Testis (tissue), 3 donors: Measurements from ENCODE around the gene AS3MT. TPM values are rescaled to one million over a fixed set of nuclear protein-coding genes. Genes with fewer than 3 reads are reported as not detected.
A peak's percentile ranks its signal among the peaks of the same experiment; 100 is the strongest.

ENCODE experiments used
- DNase-seq: peaks from one replicate; pipeline ENCODE4 v3.0.0-alpha.2; 2019
- H3K27ac ChIP-seq, 2 donors: fragments of 200-600 bp; sonication (generic); one replicate each; pipeline ENCODE4 v1.5.1; 2019
- H3K27me3 ChIP-seq: fragments of 200-600 bp; sonication (generic); one replicate; pipeline ENCODE4 v1.5.1; 2019
- H3K36me3 ChIP-seq: fragments of 200-600 bp; sonication (generic); one replicate; pipeline ENCODE4 v1.5.1; 2017; ENCODE audit warnings: low read depth; ENCODE audit errors: missing control alignments
- H3K4me1 ChIP-seq: fragments of 200-600 bp; sonication (generic); one replicate; pipeline ENCODE4 v1.5.1; 2019
- H3K4me3 ChIP-seq, 2 donors: fragments of 200-600 bp; sonication (generic); one replicate each; pipeline ENCODE4 v1.5.1; 2017 to 2019
- H3K9me3 ChIP-seq: fragments of 200-600 bp; sonication (generic); one replicate; pipeline ENCODE4 v1.5.1; 2017
- CTCF ChIP-seq, 3 experiments: fragments of 450-650 bp in 2 of 3; fragments of 200-600 bp in 1 of 3; sonication (generic) in 1 of 3; IDR thresholded peaks; one replicate each; pipeline ENCODE4 v1.5.1; 2016 to 2019; ENCODE audit warnings: antibody characterized with exemption in 3 of 3, mild to moderate bottlenecking in 2 of 3, moderate library complexity in 1 of 3
- POLR2A ChIP-seq: fragments of 450-650 bp; IDR thresholded peaks from one replicate; pipeline ENCODE4 v1.6.1; 2017; ENCODE audit warnings: antibody characterized with exemption, mild to moderate bottlenecking, moderate library complexity
- WGBS, 2 donors: methylation state at CpG; one replicate each; pipeline ENCODE4 v1.1.5; 2018; 5-methylcytosine and 5-hydroxymethylcytosine counted together
- intact Hi-C: fragments of 100-400 bp; cut with DNase I; formaldehyde crosslinking; loops from one replicate; pipeline ENCODE4 v1.15.1; 2023; ENCODE audit warnings: low total_unique reads
- polyA plus RNA-seq: library from polyadenylated mRNA; stranded (reverse); fragments of 350-450 nt; fragmentation: Illumina TruSeq; extraction: RNeasy Lipid Tissue Mini Kit (QIAGEN cat#74804); gene quantifications from one replicate; pipeline ENCODE4 v1.2.3, GENCODE V29; 2014; ENCODE audit warnings: low read depth, low replicate concordance; ENCODE audit not compliant: insufficient read depth
- total RNA-seq, 2 donors: library from RNA; depleted of rRNA; stranded (reverse); fragments of >200 nt; gene quantifications; one replicate each; pipeline ENCODE4 v1.2.3, GENCODE V29; 2016

The AS3MT gene
- total and polyA plus RNA-seq, 3 donors from 2014 or later = 15.0 to 19.2 (median 18.3) TPM

- no peaks in the 10 kb centered on the region for H3K9me3 ChIP-seq
- H3K4me1 ChIP-seq = peaks cover 3% of the 10 kb centered on the region
- H3K36me3 ChIP-seq = no peaks in the 10 kb centered on the region
- no peaks in the 10 kb centered on the region for H3K27me3 ChIP-seq
- H3K27ac ChIP-seq = peak overlapping the region; percentile 91 to 95
- intact Hi-C loops = loop anchor here (10.0 kb wide), 1 partner anchor 326 kb away; the partner anchor contains the start of gene RPEL1
- WGBS, 2 donors = 1% methylated on average over 49 of the region's 49 CpGs; no CpG with 5 or more reads in 1 of the 2 donors
- DNase-seq = peak; percentile 31
- peak overlapping the region; percentile 84 to 93 for H3K4me3 ChIP-seq
- no peak for TF ChIP-seq CTCF (IDR thresholded peaks at IDR 0.05)
- no peak for TF ChIP-seq POLR2A
Measured at GRCh38 chr10:102918817-102919245, 49.6 kb downstream of the AS3MT start.

GRCh38 chr10:102919246-102919959, 50.1 kb downstream of the AS3MT start:
- WGBS, 2 donors = 17 to 25% methylated on average over 27 to 40 of the region's 47 CpGs
- intact Hi-C loops = loop anchor here (10.0 kb wide), 1 partner anchor 325 kb away; the partner anchor contains the start of gene RPEL1
- no peak overlapping the region for H3K27ac ChIP-seq
- H3K9me3 ChIP-seq = no peaks in the 10 kb centered on the region
- TF ChIP-seq CTCF (IDR thresholded peaks at IDR 0.05) (no peak), POLR2A (no peak)
- peak; percentile 23 for DNase-seq
- H3K36me3 ChIP-seq = no peaks in the 10 kb centered on the region
- peaks cover 3% of the 10 kb centered on the region for H3K4me1 ChIP-seq
- H3K27me3 ChIP-seq = no peaks in the 10 kb centered on the region
- H3K4me3 ChIP-seq = peak overlapping the region; percentile 84 to 93

GRCh38 chr10:102919992-102920739, 50.9 kb downstream of the AS3MT start:
- Histone ChIP-seq H3K4me3 (peak overlapping the region; percentile 16 to 84), H3K9me3 (no peaks in the 10 kb centered on the region), H3K36me3 (no peaks in the 10 kb centered on the region), H3K4me1 (peaks cover 3% of the 10 kb centered on the region), H3K27me3 (no peaks in the 10 kb centered on the region), H3K27ac (no peak overlapping the region)
- no peak for DNase-seq
- intact Hi-C loops = loop anchor here (10.0 kb wide), 1 partner anchor 325 kb away; the partner anchor contains the start of gene RPEL1
- TF ChIP-seq POLR2A (no peak), CTCF (IDR thresholded peaks at IDR 0.05) (no peak)
- WGBS, 2 donors = 42 to 47% methylated on average over 9 of the region's 9 CpGs

GRCh38 chr10:102923601-102924000, 54.3 kb downstream of the AS3MT start:
- H3K27me3 ChIP-seq = no peaks in the 10 kb centered on the region
- no peak overlapping the region for H3K4me3 ChIP-seq
- intact Hi-C loops = no loop called here
- peaks cover 3% of the 10 kb centered on the region for H3K4me1 ChIP-seq
- H3K27ac ChIP-seq = no peak overlapping the region
- no peak for TF ChIP-seq POLR2A
- no peak for TF ChIP-seq CTCF (IDR thresholded peaks at IDR 0.05)
- no peaks in the 10 kb centered on the region for H3K36me3 ChIP-seq
- no peak for DNase-seq
- no peaks in the 10 kb centered on the region for H3K9me3 ChIP-seq
